Measurements from ENCODE around the gene NAA80. TPM values are rescaled to one million over a fixed set of nuclear protein-coding genes. Genes with fewer than 3 reads are reported as not detected.
"Not testable (repeated sequence)": the region's sequence is repeated elsewhere in the genome, so short reads cannot be mapped to it uniquely, and the experiment has no call there.

NAA80 gene
- total RNA-seq, 1 experiment from 2014 or later, result 5.3 TPM

- POLR2A ChIA-PET (ENCODE audit: low non-redundant PET), result no interaction called here
- no peak for DNase-seq (ENCODE audit: low spot score)
- Histone ChIP-seq H3K4me3 (ENCODE audit: low read depth, low read length, poor library complexity, severe bottlenecking) (no peak overlapping the region), H3K9me3 (ENCODE audit: low read depth, low read length, poor library complexity, severe bottlenecking) (no peaks in the 10 kb centered on the region), H3K36me3 (ENCODE audit: insufficient read depth, low read length, poor library complexity, severe bottlenecking) (peaks cover 17% of the 10 kb centered on the region), H3K4me1 (ENCODE audit: insufficient read depth, low read length, poor library complexity, severe bottlenecking) (no peaks in the 10 kb centered on the region), H3K27ac (ENCODE audit: low read depth, low read length, poor library complexity, severe bottlenecking) (no peak overlapping the region), H3K27me3 (replicated peaks; ENCODE audit: insufficient read depth, low read depth, low read length, poor library complexity) (no peaks in the 10 kb centered on the region)
- BruUV-seq (replicated peaks), result no TSS peak
- intact Hi-C loops (cut with micrococcal nuclease; ENCODE audit: unreplicated experiment), result no loop called here
- CTCF ChIA-PET, result no interaction called here
- TF ChIP-seq CTCF (conservative IDR thresholded peaks at IDR 0.05; ENCODE audit: low read depth, low read length) (no peak), EZH2 (IDR thresholded peaks at IDR 0.05; ENCODE audit: borderline replicate concordance, low read depth, low read length, poor library complexity, severe bottlenecking) (no peak)
Measured at GRCh38 chr3:50288387-50289007, 10.7 kb downstream of the NAA80 start.

DNA sequence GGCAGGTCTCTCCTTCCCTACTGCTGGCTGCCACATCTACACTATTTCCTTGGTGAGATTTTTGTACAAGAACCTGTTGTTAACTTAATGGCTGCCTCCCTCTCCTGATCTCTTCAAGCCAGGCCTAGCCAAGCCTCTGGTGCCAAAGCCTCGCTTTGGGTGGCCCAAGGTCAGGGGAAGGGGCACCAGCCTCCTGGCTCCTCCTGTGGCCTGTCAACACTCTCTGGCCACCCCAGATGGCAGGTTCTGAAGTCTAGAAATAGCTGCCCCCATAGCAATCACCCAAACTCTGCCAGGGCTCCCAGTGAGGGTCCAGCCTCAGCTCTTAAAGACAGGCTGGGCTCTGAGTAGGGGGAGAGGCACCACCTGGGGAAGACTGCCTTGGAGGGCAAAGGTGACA, 11.9 kb downstream of the NAA80 start:
- Histone ChIP-seq H3K36me3 (ENCODE audit: insufficient read depth, low read length, poor library complexity, severe bottlenecking) (peaks cover 17% of the 10 kb centered on the region), H3K27ac (ENCODE audit: low read depth, low read length, poor library complexity, severe bottlenecking) (no peak overlapping the region), H3K9me3 (ENCODE audit: low read depth, low read length, poor library complexity, severe bottlenecking) (no peaks in the 10 kb centered on the region), H3K4me1 (ENCODE audit: insufficient read depth, low read length, poor library complexity, severe bottlenecking) (no peaks in the 10 kb centered on the region), H3K4me3 (ENCODE audit: low read depth, low read length, poor library complexity, severe bottlenecking) (no peak overlapping the region), H3K27me3 (replicated peaks; ENCODE audit: insufficient read depth, low read depth, low read length, poor library complexity) (no peaks in the 10 kb centered on the region)
- no TSS peak for BruUV-seq (replicated peaks)
- TF ChIP-seq EZH2 (IDR thresholded peaks at IDR 0.05; ENCODE audit: borderline replicate concordance, low read depth, low read length, poor library complexity, severe bottlenecking) (no peak), CTCF (conservative IDR thresholded peaks at IDR 0.05; ENCODE audit: low read depth, low read length) (no peak)
- POLR2A ChIA-PET (ENCODE audit: low non-redundant PET), result no interaction called here
- no peak for DNase-seq (ENCODE audit: low spot score)
- CTCF ChIA-PET, result no interaction called here
- intact Hi-C loops (cut with micrococcal nuclease; ENCODE audit: unreplicated experiment), result no loop called here

- Histone ChIP-seq H3K27me3 (replicated peaks; ENCODE audit: insufficient read depth, low read depth, low read length, poor library complexity) (no peaks in the 10 kb centered on the region), H3K27ac (ENCODE audit: low read depth, low read length, poor library complexity, severe bottlenecking) (no peak overlapping the region), H3K9me3 (ENCODE audit: low read depth, low read length, poor library complexity, severe bottlenecking) (no peaks in the 10 kb centered on the region), H3K36me3 (ENCODE audit: insufficient read depth, low read length, poor library complexity, severe bottlenecking) (peaks cover 17% of the 10 kb centered on the region), H3K4me1 (ENCODE audit: insufficient read depth, low read length, poor library complexity, severe bottlenecking) (no peaks in the 10 kb centered on the region), H3K4me3 (ENCODE audit: low read depth, low read length, poor library complexity, severe bottlenecking) (no peak overlapping the region)
- no TSS peak for BruUV-seq (replicated peaks)
- ChIA-PET POLR2A (ENCODE audit: low non-redundant PET) (no interaction called here), CTCF (no interaction called here)
- intact Hi-C loops (cut with micrococcal nuclease; ENCODE audit: unreplicated experiment), result no loop called here
- no peak for TF ChIP-seq CTCF (conservative IDR thresholded peaks at IDR 0.05; ENCODE audit: low read depth, low read length)
- TF ChIP-seq EZH2 (IDR thresholded peaks at IDR 0.05; ENCODE audit: borderline replicate concordance, low read depth, low read length, poor library complexity, severe bottlenecking), result no peak
- DNase-seq (ENCODE audit: low spot score), result no peak
Measured at GRCh38 chr3:50286322-50287227, 12.6 kb downstream of the NAA80 start.

- H3K36me3 ChIP-seq (ENCODE audit: insufficient read depth, low read length, poor library complexity, severe bottlenecking); H3K4me3 ChIP-seq (ENCODE audit: low read depth, low read length, poor library complexity, severe bottlenecking); intact Hi-C loops (cut with micrococcal nuclease; ENCODE audit: unreplicated experiment); H3K27me3 ChIP-seq (replicated peaks; ENCODE audit: insufficient read depth, low read depth, low read length, poor library complexity); H3K4me1 ChIP-seq (ENCODE audit: insufficient read depth, low read length, poor library complexity, severe bottlenecking); H3K9me3 ChIP-seq (ENCODE audit: low read depth, low read length, poor library complexity, severe bottlenecking); POLR2A ChIA-PET (ENCODE audit: low non-redundant PET); BruUV-seq (replicated peaks); CTCF ChIA-PET; H3K27ac ChIP-seq (ENCODE audit: low read depth, low read length, poor library complexity, severe bottlenecking); DNase-seq (ENCODE audit: low spot score): not testable (repeated sequence)
Measured at GRCh38 chr3:50284121-50284520, 15.1 kb downstream of the NAA80 start.

Data from A673 (cell line).